ENCODE results near the gene TBCCD1. TPM values are rescaled to one million over a fixed set of nuclear protein-coding genes. Genes with fewer than 3 reads are reported as not detected.

The TBCCD1 gene
- total and polyA plus RNA-seq, 2 donors (not counting 3 experiments of a cell fraction or from before 2014, with no cell fraction given) = 16.5 to 16.6 TPM

DNA sequence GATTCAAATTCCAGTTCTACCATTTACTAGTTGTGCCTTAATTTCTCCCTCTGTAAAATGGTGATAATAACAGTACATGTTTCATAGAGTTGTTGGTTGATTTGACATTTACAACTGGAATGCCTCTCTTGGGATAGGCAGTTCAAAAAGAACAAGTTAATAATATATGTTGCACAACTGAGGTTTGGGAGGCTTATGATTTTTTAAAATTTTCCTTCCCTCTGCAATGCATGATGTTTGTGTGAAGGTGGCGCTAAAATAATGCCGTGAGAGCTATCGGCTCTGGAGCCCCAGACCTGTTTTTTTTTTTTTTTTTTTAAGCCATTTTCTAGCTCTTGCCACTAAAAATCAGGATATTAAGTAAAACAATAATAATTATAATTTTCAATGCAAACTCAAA, 22.0 kb upstream of the TBCCD1 start:
- Histone ChIP-seq H3K9me1 (replicated peaks; ENCODE audit: control insufficient read depth, extremely low read depth, insufficient read depth, low read length) (no peaks in the 10 kb centered on the region), H3K9ac (replicated peaks; ENCODE audit: extremely low read depth, insufficient read depth, low read length) (no peak overlapping the region), H3K4me2 (ENCODE audit: insufficient read depth, low read length) (no peak overlapping the region), H3K27me3 (ENCODE audit: control insufficient read depth in 2 of 2, insufficient read depth in 2 of 2, low read length in 2 of 2) (no peaks in the 10 kb centered on the region), H2AFZ (ENCODE audit: low read depth, low read length) (no peak overlapping the region), H3K4me1 (ENCODE audit: control insufficient read depth, extremely low read depth, insufficient read depth, low read length) (no peaks in the 10 kb centered on the region), H3K27ac (ENCODE audit: insufficient read depth, low read depth, low read length) (no peak overlapping the region), H3K4me3 (replicated peaks in 1 of 3; ENCODE audit: insufficient read depth in 1 of 3, low read depth in 1 of 3, low read length in 3 of 3) (no peak overlapping the region), H3K36me3 (ENCODE audit: control insufficient read depth in 2 of 2, extremely low read depth in 1 of 2, insufficient read depth in 2 of 2, low read length in 2 of 2) (peaks cover 10 to 11% of the 10 kb centered on the region in 2 experiments), H4K20me1 (replicated peaks; ENCODE audit: control insufficient read depth, extremely low read depth, insufficient read depth, low read length) (no peaks in the 10 kb centered on the region), H3K9me3 (replicated peaks; ENCODE audit: control insufficient read depth, insufficient read depth, low read length) (no peaks in the 10 kb centered on the region), H3K79me2 (ENCODE audit: control insufficient read depth, insufficient read depth, low read length) (no peaks in the 10 kb centered on the region)
- DNase-seq (ENCODE audit: low read depth, low spot score) (no peak), FAIRE-seq (no peak)
- dilution Hi-C loops (cut with MboI; ENCODE audit: extremely low pct_ligation_motif_present, low sequenced_read_pairs) = no loop called here
- TF ChIP-seq POLR2A (IDR thresholded peaks at IDR 0.05; ENCODE audit: low read depth, low read length) (no peak), POLR2AphosphoS5 (IDR thresholded peaks at IDR 0.05; ENCODE audit: insufficient read depth, low read depth, low read length) (no peak), FOS (IDR thresholded peaks at IDR 0.05; ENCODE audit: borderline replicate concordance, insufficient read depth, low read length) (no peak), GATA2 (IDR thresholded peaks at IDR 0.05; ENCODE audit: insufficient read depth, insufficient read length, low read depth, low read length) (no peak), EZH2 (IDR thresholded peaks at IDR 0.05; ENCODE audit: borderline replicate concordance, low read depth, low read length, severe bottlenecking) (no peak), JUN (IDR thresholded peaks at IDR 0.05; ENCODE audit: borderline replicate concordance, insufficient read depth, insufficient read length, low read depth) (no peak), MYC (IDR thresholded peaks at IDR 0.05; ENCODE audit: low read depth, low read length) (no peak)
- TF ChIP-seq, protein P1, sequence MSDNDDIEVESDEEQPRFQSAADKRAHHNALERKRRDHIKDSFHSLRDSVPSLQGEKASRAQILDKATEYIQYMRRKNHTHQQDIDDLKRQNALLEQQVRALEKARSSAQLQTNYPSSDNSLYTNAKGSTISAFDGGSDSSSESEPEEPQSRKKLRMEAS (IDR thresholded peaks at IDR 0.05; ENCODE audit: insufficient read depth, insufficient read length) = no peak
- TF ChIP-seq, protein P2, sequence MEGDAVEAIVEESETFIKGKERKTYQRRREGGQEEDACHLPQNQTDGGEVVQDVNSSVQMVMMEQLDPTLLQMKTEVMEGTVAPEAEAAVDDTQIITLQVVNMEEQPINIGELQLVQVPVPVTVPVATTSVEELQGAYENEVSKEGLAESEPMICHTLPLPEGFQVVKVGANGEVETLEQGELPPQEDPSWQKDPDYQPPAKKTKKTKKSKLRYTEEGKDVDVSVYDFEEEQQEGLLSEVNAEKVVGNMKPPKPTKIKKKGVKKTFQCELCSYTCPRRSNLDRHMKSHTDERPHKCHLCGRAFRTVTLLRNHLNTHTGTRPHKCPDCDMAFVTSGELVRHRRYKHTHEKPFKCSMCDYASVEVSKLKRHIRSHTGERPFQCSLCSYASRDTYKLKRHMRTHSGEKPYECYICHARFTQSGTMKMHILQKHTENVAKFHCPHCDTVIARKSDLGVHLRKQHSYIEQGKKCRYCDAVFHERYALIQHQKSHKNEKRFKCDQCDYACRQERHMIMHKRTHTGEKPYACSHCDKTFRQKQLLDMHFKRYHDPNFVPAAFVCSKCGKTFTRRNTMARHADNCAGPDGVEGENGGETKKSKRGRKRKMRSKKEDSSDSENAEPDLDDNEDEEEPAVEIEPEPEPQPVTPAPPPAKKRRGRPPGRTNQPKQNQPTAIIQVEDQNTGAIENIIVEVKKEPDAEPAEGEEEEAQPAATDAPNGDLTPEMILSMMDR (IDR thresholded peaks at IDR 0.05; ENCODE audit: extremely low read depth in 1 of 2, insufficient read depth in 1 of 2, low read depth in 1 of 2, low read length in 2 of 2) = no peak
- CTCF ChIA-PET = interaction anchor here (0.6 to 2.8 kb wide), 10 partner anchors 8 to 1536 kb away, joined by 3 to 17 read pairs (median 3); no protein-coding TSS in a partner anchor
- POLR2A ChIA-PET = no interaction called here
- BruUV-seq (replicated peaks) = no TSS peak
- intact Hi-C loops (cut with micrococcal nuclease) = no loop called here
